Neural cell (in vitro differentiated cells): ENCODE data around the gene MSI2.

Experiments used
- CTCF ChIP-seq: fragments of 450-650 bp; IDR thresholded peaks from 2 replicates; pipeline ENCODE4 v1.5.1; 2014; ENCODE audit warnings: antibody characterized with exemption, mild to moderate bottlenecking, moderate library complexity; ENCODE audit not compliant: poor library complexity, severe bottlenecking
- EP300 ChIP-seq: fragments of 450-650 bp; conservative IDR thresholded peaks from 2 replicates; pipeline ENCODE4 v1.6.1; 2014; ENCODE audit warnings: antibody characterized with exemption, mild to moderate bottlenecking, moderate library complexity; ENCODE audit not compliant: poor library complexity, severe bottlenecking
- EZH2 ChIP-seq: fragments of 200-600, 300-800 bp; shearing (Covaris generic), sonication (generic); IDR thresholded peaks from 2 replicates; pipeline ENCODE4 v1.6.1; 2014; ENCODE audit warnings: antibody characterized with exemption, low read length, borderline replicate concordance, mild to moderate bottlenecking; ENCODE audit not compliant: insufficient read depth, poor library complexity, severe bottlenecking
- MXI1 ChIP-seq: fragments of 450-650 bp; conservative IDR thresholded peaks from 2 replicates; pipeline ENCODE4 v1.6.1; 2014; ENCODE audit warnings: antibody characterized with exemption, mild to moderate bottlenecking; ENCODE audit not compliant: poor library complexity, severe bottlenecking
- POLR2AphosphoS5 ChIP-seq: IDR thresholded peaks from 2 replicates; pipeline ENCODE4 v1.6.1; 2012
- RAD21 ChIP-seq: fragments of 450-650 bp; conservative IDR thresholded peaks from 2 replicates; pipeline ENCODE4 v1.6.1; 2014; ENCODE audit warnings: antibody characterized with exemption, mild to moderate bottlenecking, moderate library complexity
- REST ChIP-seq: IDR thresholded peaks from 2 replicates; pipeline ENCODE4 v1.6.1; 2012; ENCODE audit warnings: borderline replicate concordance
- SMC3 ChIP-seq: fragments of 450-650 bp; conservative IDR thresholded peaks from 2 replicates; pipeline ENCODE4 v1.6.1; 2014; ENCODE audit warnings: antibody characterized with exemption, mild to moderate bottlenecking, moderate library complexity; ENCODE audit not compliant: poor library complexity
- TAF1 ChIP-seq: IDR thresholded peaks from 2 replicates; pipeline ENCODE4 v1.6.1; 2012; ENCODE audit warnings: low read depth

- TF ChIP-seq CTCF: no peak
- TF ChIP-seq MXI1: no peak
- no peak for TF ChIP-seq RAD21
- no peak for TF ChIP-seq EP300
- no peak for TF ChIP-seq REST
- no peak for TF ChIP-seq TAF1
- no peak for TF ChIP-seq POLR2AphosphoS5
- no peak for TF ChIP-seq EZH2
- TF ChIP-seq SMC3: no peak
These were observed 162.3 kb downstream of the MSI2 start for GRCh38 chr17:57418463-57419246.
